Stimulated activated CD8-positive, alpha-beta memory T cell treated with anti-CD3 and anti-CD28 coated beads, Interleukin-4, amount 100 ng/mL, for 24 hours (primary cell): ENCODE results near the gene NUP85.
"Not testable (repeated sequence)": the region's sequence is repeated elsewhere in the genome, so short reads cannot be mapped to it uniquely, and the experiment has no call there.

Experiments used
- DNase-seq: peaks from one replicate; pipeline ENCODE4 v3.0.0-alpha.2; 2020; ENCODE audit warnings: low read depth

Gene NUP85

GRCh38 chr17:75199886-75200618, 5.4 kb upstream of the NUP85 start:
- no peak for DNase-seq

GRCh38 chr17:75205793-75206163, 299 bp downstream of the NUP85 start:
- no peak for DNase-seq

GRCh38 chr17:75207050-75207407, 1.6 kb downstream of the NUP85 start:
- DNase-seq: not testable (repeated sequence)

- no peak for DNase-seq
Measured at GRCh38 chr17:75207760-75208159, 2.3 kb downstream of the NUP85 start.

- DNase-seq: no peak
Measured at GRCh38 chr17:75208161-75208560, 2.7 kb downstream of the NUP85 start.

- no peak for DNase-seq
Measured at GRCh38 chr17:75209061-75209460, 3.6 kb downstream of the NUP85 start.

- no peak for DNase-seq
Measured at GRCh38 chr17:75218131-75218530, 12.7 kb downstream of the NUP85 start.

- no peak for DNase-seq
Measured at GRCh38 chr17:75219815-75220214, 14.3 kb downstream of the NUP85 start.

GRCh38 chr17:75225016-75225415, 19.5 kb downstream of the NUP85 start:
- DNase-seq: no peak

- DNase-seq: no peak
Measured at GRCh38 chr17:75227729-75228128, 22.2 kb downstream of the NUP85 start.

GRCh38 chr17:75228305-75228704, 22.8 kb downstream of the NUP85 start:
- DNase-seq: no peak

- DNase-seq: no peak
Measured at GRCh38 chr17:75228847-75229246, 23.4 kb downstream of the NUP85 start.

- no peak for DNase-seq
Measured at GRCh38 chr17:75231071-75231470, 25.6 kb downstream of the NUP85 start.

GRCh38 chr17:75231741-75232464, 26.4 kb downstream of the NUP85 start:
- no peak for DNase-seq

GRCh38 chr17:75232786-75233185, 27.3 kb downstream of the NUP85 start:
- no peak for DNase-seq

GRCh38 chr17:75237100-75238014, 31.9 kb downstream of the NUP85 start:
- DNase-seq: no peak

- DNase-seq: no peak
Measured at GRCh38 chr17:75238020-75238580, 32.6 kb downstream of the NUP85 start.

- no peak for DNase-seq
Measured at GRCh38 chr17:75238684-75239191, 33.3 kb downstream of the NUP85 start.

- DNase-seq: no peak
Measured at GRCh38 chr17:75239214-75239613, 33.7 kb downstream of the NUP85 start.

- DNase-seq: no peak
Measured at GRCh38 chr17:75239778-75240393, 34.4 kb downstream of the NUP85 start.

GRCh38 chr17:75240394-75241142, 35.1 kb downstream of the NUP85 start:
- no peak for DNase-seq
